SKM-1 treated with dmso at 0.1 percent for 144 hours (cell line): ENCODE results near the gene LRRC4.
A peak's percentile ranks its signal among the peaks of the same experiment; 100 is the strongest.

ENCODE experiments used
- DNase-seq: peaks from one replicate; lab custom pipeline; 2025; ENCODE audit not compliant: unreplicated experiment; lab: John Stamatoyannopoulos, UW

LRRC4 gene

GRCh38 chr7:128032605-128033235 lies 1.5 kb upstream of the LRRC4 start:
- DNase-seq: no peak

- DNase-seq: no peak
Measured at GRCh38 chr7:128031901-128032604, 816 bp upstream of the LRRC4 start.

GRCh38 chr7:128030263-128030653 lies 979 bp downstream of the LRRC4 start:
- DNase-seq: no peak

- peak; percentile 24 for DNase-seq
Measured at GRCh38 chr7:128029405-128029995, 1.7 kb downstream of the LRRC4 start.

GRCh38 chr7:128027485-128027980 lies 3.7 kb downstream of the LRRC4 start:
- no peak for DNase-seq

- DNase-seq: no peak
Measured at GRCh38 chr7:128026551-128026950, 4.7 kb downstream of the LRRC4 start.

GRCh38 chr7:128025819-128026218 lies 5.4 kb downstream of the LRRC4 start:
- DNase-seq: peak; percentile 64

- DNase-seq: no peak
Measured at GRCh38 chr7:128025380-128025779, 5.9 kb downstream of the LRRC4 start.

- no peak for DNase-seq
Measured at GRCh38 chr7:128024151-128024550, 7.1 kb downstream of the LRRC4 start.

- peak; percentile 18 for DNase-seq
Measured at GRCh38 chr7:128022631-128023532, 8.4 kb downstream of the LRRC4 start.

GRCh38 chr7:128021366-128021765 lies 9.9 kb downstream of the LRRC4 start:
- DNase-seq: no peak

- no peak for DNase-seq
Measured at GRCh38 chr7:128020159-128020558, 11.1 kb downstream of the LRRC4 start.

GRCh38 chr7:128019288-128019687 lies 11.9 kb downstream of the LRRC4 start:
- no peak for DNase-seq

- no peak for DNase-seq
Measured at GRCh38 chr7:128017862-128018845, 13.1 kb downstream of the LRRC4 start.

GRCh38 chr7:128017460-128017859 lies 13.8 kb downstream of the LRRC4 start:
- DNase-seq: no peak

- no peak for DNase-seq
Measured at GRCh38 chr7:128014811-128015210, 16.4 kb downstream of the LRRC4 start.

- no peak for DNase-seq
Measured at GRCh38 chr7:128011131-128011661, 20.0 kb downstream of the LRRC4 start.

GRCh38 chr7:128010391-128011127 lies 20.7 kb downstream of the LRRC4 start:
- no peak for DNase-seq

GRCh38 chr7:128008744-128009143 lies 22.5 kb downstream of the LRRC4 start:
- DNase-seq: no peak
